CD4-positive, alpha-beta T cell treated with Interleukin-21 for 1 hour (primary cell): ENCODE results near the gene NUDT9.
"Not testable (repeated sequence)": the region's sequence is repeated elsewhere in the genome, so short reads cannot be mapped to it uniquely, and the experiment has no call there.

Experiments
- DNase-seq: peaks from one replicate; pipeline ENCODE4 v3.0.0-alpha.2; 2020

The NUDT9 gene

GRCh38 chr4:87422104-87423052, at the start of gene NUDT9:
Gene NUDT9 (plus strand): TSS chr4:87422573. CDS start chr4:87422906, 333 bp downstream.
- peak; percentile 90 for DNase-seq

GRCh38 chr4:87375719-87376291, 46.6 kb upstream of the NUDT9 start:
- peak; percentile 52 for DNase-seq

- no peak for DNase-seq
Measured at GRCh38 chr4:87377816-87378215, 44.6 kb upstream of the NUDT9 start.

GRCh38 chr4:87382116-87382515, 40.3 kb upstream of the NUDT9 start:
- DNase-seq, result no peak

GRCh38 chr4:87382931-87383330, 39.4 kb upstream of the NUDT9 start:
- no peak for DNase-seq

GRCh38 chr4:87384466-87385132, 37.8 kb upstream of the NUDT9 start:
- DNase-seq, result not testable (repeated sequence)

- no peak for DNase-seq
Measured at GRCh38 chr4:87387237-87387636, 35.1 kb upstream of the NUDT9 start.

GRCh38 chr4:87388901-87389300, 33.5 kb upstream of the NUDT9 start:
- DNase-seq, result no peak

GRCh38 chr4:87390055-87390454, 32.3 kb upstream of the NUDT9 start:
- not testable (repeated sequence) for DNase-seq

- DNase-seq, result no peak
Measured at GRCh38 chr4:87390551-87390890, 31.9 kb upstream of the NUDT9 start.

- peak; percentile 87 for DNase-seq
Measured at GRCh38 chr4:87390891-87391575, 31.3 kb upstream of the NUDT9 start, which contains the start of gene HSD17B11. Gene HSD17B11 (minus strand): TSS chr4:87391188. CDS start chr4:87391070, 118 bp downstream.

- no peak for DNase-seq
Measured at GRCh38 chr4:87391576-87392054, 30.8 kb upstream of the NUDT9 start.

GRCh38 chr4:87392183-87392582, 30.2 kb upstream of the NUDT9 start:
- DNase-seq, result no peak

GRCh38 chr4:87395073-87395472, 27.3 kb upstream of the NUDT9 start:
- not testable (repeated sequence) for DNase-seq

- not testable (repeated sequence) for DNase-seq
Measured at GRCh38 chr4:87395851-87396250, 26.5 kb upstream of the NUDT9 start.

- no peak for DNase-seq
Measured at GRCh38 chr4:87399148-87399547, 23.2 kb upstream of the NUDT9 start.

- DNase-seq, result no peak
Measured at GRCh38 chr4:87399954-87400353, 22.4 kb upstream of the NUDT9 start.

GRCh38 chr4:87403732-87404131, 18.6 kb upstream of the NUDT9 start:
- not testable (repeated sequence) for DNase-seq

GRCh38 chr4:87405211-87405820, 17.1 kb upstream of the NUDT9 start:
- no peak for DNase-seq

GRCh38 chr4:87406462-87406861, 15.9 kb upstream of the NUDT9 start:
- DNase-seq, result no peak

- not testable (repeated sequence) for DNase-seq
Measured at GRCh38 chr4:87406902-87407301, 15.5 kb upstream of the NUDT9 start.

GRCh38 chr4:87409420-87409939, 12.9 kb upstream of the NUDT9 start:
- DNase-seq, result no peak
